CD8-positive, alpha-beta memory T cell (primary cell): ENCODE results near the gene PIEZO1. TPM values are rescaled to one million over a fixed set of nuclear protein-coding genes. Genes with fewer than 3 reads are reported as not detected.

Experiments used
- CTCF ChIA-PET: fragments of 350-600 bp; sonication (Branson Sonifier 250); formaldehyde crosslinking; loops from one replicate; lab custom pipeline; 2021; ENCODE audit warnings: antibody characterized with exemption; lab: Charles Lee
- POLR2A ChIA-PET: fragments of 350-600 bp; sonication (Branson Sonifier 250); formaldehyde crosslinking; loops from one replicate; lab custom pipeline; 2021; ENCODE audit warnings: antibody characterized with exemption; lab: Charles Lee
- DNase-seq, 5 donors: peaks; one replicate each; pipeline versions ENCODE4 v3.0.0 to v3.0.0-alpha.2; 2020 to 2022; ENCODE audit warnings: mixed read lengths in 1 of 5
- H3K27ac ChIP-seq: one replicate; pipeline ENCODE4 v1.7.0; 2013; ENCODE audit warnings: low read depth, mild to moderate bottlenecking, low read length, moderate library complexity
- H3K27me3 ChIP-seq: 2 replicates; pipeline ENCODE4 v1.7.0; 2013; ENCODE audit warnings: low read length, mild to moderate bottlenecking; ENCODE audit not compliant: insufficient read depth, poor library complexity, severe bottlenecking
- H3K36me3 ChIP-seq: 2 replicates; pipeline ENCODE4 v1.7.0; 2013; ENCODE audit warnings: mild to moderate bottlenecking, low read length, moderate library complexity; ENCODE audit not compliant: insufficient read depth
- H3K4me1 ChIP-seq: 2 replicates; pipeline ENCODE4 v1.7.0; 2013; ENCODE audit warnings: mild to moderate bottlenecking, low read length, moderate library complexity; ENCODE audit not compliant: insufficient read depth
- H3K4me3 ChIP-seq: 2 replicates; pipeline ENCODE4 v1.7.0; 2013; ENCODE audit warnings: mild to moderate bottlenecking, low read length
- H3K9me3 ChIP-seq: 2 replicates; pipeline ENCODE4 v1.7.0; 2013; ENCODE audit warnings: mild to moderate bottlenecking, low read length
- H3K27ac Mint-ChIP-seq, 8 donors: one replicate each; pipeline ENCODE4 v1.8.0; 2020 to 2021; ENCODE audit warnings: mixed read lengths in 8 of 8, mild to moderate bottlenecking in 6 of 8, inconsistent platforms in 3 of 8, moderate library complexity in 3 of 8
- H3K27me3 Mint-ChIP-seq, 2 donors: one replicate each; pipeline ENCODE4 v1.8.0; 2020 to 2021; ENCODE audit warnings: mixed read lengths in 2 of 2, mild to moderate bottlenecking in 1 of 2, moderate library complexity in 1 of 2
- H3K36me3 Mint-ChIP-seq, 3 donors: one replicate each; pipeline ENCODE4 v1.8.0; 2020 to 2021; ENCODE audit warnings: mixed read lengths in 3 of 3, inconsistent platforms in 1 of 3, mild to moderate bottlenecking in 1 of 3
- H3K4me1 Mint-ChIP-seq, 3 donors: one replicate each; pipeline ENCODE4 v1.8.0; 2020 to 2021; ENCODE audit warnings: mixed read lengths in 3 of 3, inconsistent platforms in 1 of 3, mild to moderate bottlenecking in 1 of 3
- H3K4me3 Mint-ChIP-seq, 7 donors: one replicate each; pipeline ENCODE4 v1.8.0; 2020 to 2021; ENCODE audit warnings: mixed read lengths in 7 of 7, mild to moderate bottlenecking in 6 of 7, moderate library complexity in 4 of 7, inconsistent platforms in 2 of 7
- H3K9me3 Mint-ChIP-seq, 5 donors: one replicate each; pipeline ENCODE4 v1.8.0; 2020 to 2022; ENCODE audit warnings: mixed read lengths in 5 of 5, mild to moderate bottlenecking in 3 of 5, moderate library complexity in 2 of 5, inconsistent platforms in 1 of 5
- polyA plus RNA-seq: library from polyadenylated mRNA; unstranded; fragments of 300-500 nt; fragmentation: Illumina TruSeq; gene quantifications from one replicate; pipeline ENCODE4 v1.2.3, GENCODE V29; 2021
- total RNA-seq, 2 experiments: library from RNA; stranded (reverse); gene quantifications; one replicate each; pipeline ENCODE4 v1.2.3, GENCODE V29; 2021

PIEZO1 gene
- total and polyA plus RNA-seq, 3 experiments from 2014 or later = 58.4 to 230 (median 215) TPM

- Mint-ChIP-seq H3K27ac (peak within 1 kb of the TSS; percentile 94 to 100 (median 99)), H3K4me1 (peaks cover 39 to 47% (median 42%) of the 10 kb centered on the region in 3 donors), H3K4me3 (peak within 1 kb of the TSS; percentile 94 to 97 (median 96)), H3K9me3 (no peaks in the 10 kb centered on the region), H3K27me3 (peaks cover 0 to 2% of the 10 kb centered on the region in 2 donors), H3K36me3 (peaks cover 0 to 37% (median 0%) of the 10 kb centered on the region in 3 donors)
- Histone ChIP-seq H3K27me3 (no peaks in the 10 kb centered on the region), H3K9me3 (no peaks in the 10 kb centered on the region), H3K27ac (peak within 1 kb of the TSS; percentile 93), H3K36me3 (no peaks in the 10 kb centered on the region), H3K4me3 (peak within 1 kb of the TSS; percentile 99), H3K4me1 (peaks cover 52% of the 10 kb centered on the region)
- DNase-seq = peak; percentile 90 to 94 (median 92)
- CTCF ChIA-PET = interaction anchor here (1.1 to 4.9 kb wide), 7 partner anchors 10 to 135 kb away, joined by 4 to 26 read pairs (median 4); no protein-coding TSS in a partner anchor
- POLR2A ChIA-PET = interaction anchor here (1.0 to 1.1 kb wide), 2 partner anchors 10 to 104 kb away, joined by 3 read pairs; no protein-coding TSS in a partner anchor
Measured at GRCh38 chr16:88706229-88706964, 78.6 kb downstream of the PIEZO1 start, which contains the start of the genes CTU2 and RNF166. Gene CTU2 (plus strand): TSS chr16:88706503. CDS start chr16:88706531, 28 bp downstream. Gene RNF166 (minus strand): TSS chr16:88706408. CDS start chr16:88706325, 83 bp downstream.

- CTCF ChIA-PET = interaction anchor here (0.7 to 4.9 kb wide), 4 partner anchors 21 to 136 kb away, joined by 3 to 26 read pairs (median 4); partner anchors contain the start of gene ZC3H18
- DNase-seq = no peak
Measured at GRCh38 chr16:88705801-88706228, 79.2 kb downstream of the PIEZO1 start.

GRCh38 chr16:88705076-88705684 lies 79.8 kb downstream of the PIEZO1 start:
- POLR2A ChIA-PET = interaction anchor here (0.6 to 1.3 kb wide), 5 partner anchors 24 to 76 kb away, joined by 3 to 6 read pairs (median 4); no protein-coding TSS in a partner anchor
- Mint-ChIP-seq H3K27ac (peak overlapping the region; percentile 94 to 100 (median 99)), H3K4me3 (peak overlapping the region; percentile 94 to 97 (median 96)), H3K27me3 (peaks cover 0 to 4% of the 10 kb centered on the region in 2 donors), H3K36me3 (peaks cover 0 to 46% (median 0%) of the 10 kb centered on the region in 3 donors), H3K9me3 (no peaks in the 10 kb centered on the region), H3K4me1 (peaks cover 42 to 51% (median 50%) of the 10 kb centered on the region in 3 donors)
- CTCF ChIA-PET = interaction anchor here (0.7 to 4.9 kb wide), 7 partner anchors 20 to 153 kb away, joined by 3 to 26 read pairs (median 3); partner anchors contain the start of gene ZC3H18
- DNase-seq = peak in 3 of 5 donors; percentile 51 to 68 (median 64)
- Histone ChIP-seq H3K27ac (peak overlapping the region; percentile 93), H3K4me3 (peak overlapping the region; percentile 97), H3K27me3 (no peaks in the 10 kb centered on the region), H3K36me3 (peaks cover 1% of the 10 kb centered on the region), H3K9me3 (no peaks in the 10 kb centered on the region), H3K4me1 (peaks cover 62% of the 10 kb centered on the region)

More at GRCh38 chr16:88705801-88706228, 79.2 kb downstream of the PIEZO1 start:
- Mint-ChIP-seq H3K27me3 (peaks cover 0 to 4% of the 10 kb centered on the region in 2 donors), H3K36me3 (peaks cover 0 to 41% (median 0%) of the 10 kb centered on the region in 3 donors), H3K4me3 (peak overlapping the region; percentile 94 to 97 (median 96)), H3K4me1 (peaks cover 39 to 48% (median 46%) of the 10 kb centered on the region in 3 donors), H3K27ac (peak overlapping the region; percentile 94 to 100 (median 99)), H3K9me3 (no peaks in the 10 kb centered on the region)
- Histone ChIP-seq H3K27ac (peak overlapping the region; percentile 93), H3K9me3 (no peaks in the 10 kb centered on the region), H3K4me3 (peak overlapping the region; percentile 99), H3K27me3 (no peaks in the 10 kb centered on the region), H3K4me1 (peaks cover 55% of the 10 kb centered on the region), H3K36me3 (no peaks in the 10 kb centered on the region)
- POLR2A ChIA-PET = interaction anchor here (1.0 to 1.3 kb wide), 3 partner anchors 24 to 69 kb away, joined by 3 to 6 read pairs (median 5); no protein-coding TSS in a partner anchor

- peak; percentile 71 to 90 (median 81) for DNase-seq
- ChIA-PET POLR2A (interaction anchor here (0.8 to 4.2 kb wide), 10 partner anchors 12 to 133 kb away, joined by 3 to 26 read pairs (median 3); partner anchors contain the start of gene ZC3H18), CTCF (interaction anchor here (0.8 to 5.9 kb wide), 8 partner anchors 19 to 84 kb away, joined by 3 to 29 read pairs (median 4); partner anchors contain the start of gene MVD)
- Histone ChIP-seq H3K27me3 (no peaks in the 10 kb centered on the region), H3K4me3 (peak overlapping the region; percentile 97), H3K36me3 (peaks cover 10% of the 10 kb centered on the region), H3K4me1 (peaks cover 76% of the 10 kb centered on the region), H3K27ac (peak overlapping the region; percentile 93), H3K9me3 (no peaks in the 10 kb centered on the region)
- peaks cover 0 to 4% of the 10 kb centered on the region in 2 donors for H3K27me3 Mint-ChIP-seq
- peaks cover 49 to 63% (median 57%) of the 10 kb centered on the region in 3 donors for H3K4me1 Mint-ChIP-seq
- peaks cover 0 to 58% (median 0%) of the 10 kb centered on the region in 3 donors for H3K36me3 Mint-ChIP-seq
- H3K4me3 Mint-ChIP-seq = peak overlapping the region; percentile 94 to 97 (median 96)
- no peaks in the 10 kb centered on the region for H3K9me3 Mint-ChIP-seq
- H3K27ac Mint-ChIP-seq = peak overlapping the region; percentile 94 to 100 (median 99)
Measured at GRCh38 chr16:88703486-88704309, 81.3 kb downstream of the PIEZO1 start.

GRCh38 chr16:88702371-88703210 lies 82.4 kb downstream of the PIEZO1 start:
- H3K9me3 ChIP-seq = no peaks in the 10 kb centered on the region
- peaks cover 0 to 70% (median 0%) of the 10 kb centered on the region in 3 donors for H3K36me3 Mint-ChIP-seq
- peaks cover 48 to 68% (median 62%) of the 10 kb centered on the region in 3 donors for H3K4me1 Mint-ChIP-seq
- H3K27me3 Mint-ChIP-seq = peaks cover 0 to 4% of the 10 kb centered on the region in 2 donors
- H3K4me1 ChIP-seq = peaks cover 87% of the 10 kb centered on the region
- H3K9me3 Mint-ChIP-seq = no peaks in the 10 kb centered on the region
- CTCF ChIA-PET = interaction anchor here (0.8 to 5.9 kb wide), 12 partner anchors 10 to 100 kb away, joined by 3 to 29 read pairs (median 4); partner anchors contain the start of genes CDT1 and MVD
- peak in 1 of 5 donors; percentile 46 for DNase-seq
- peak overlapping the region; percentile 94 to 97 (median 96) for H3K4me3 Mint-ChIP-seq
- H3K27me3 ChIP-seq = no peaks in the 10 kb centered on the region
- peaks cover 21% of the 10 kb centered on the region for H3K36me3 ChIP-seq
- H3K4me3 ChIP-seq = peak overlapping the region; percentile 97
- peak overlapping the region; percentile 93 for H3K27ac ChIP-seq
- peak overlapping the region; percentile 94 to 100 (median 99) for H3K27ac Mint-ChIP-seq
- POLR2A ChIA-PET = interaction anchor here (0.7 to 4.2 kb wide), 15 partner anchors 17 to 125 kb away, joined by 3 to 26 read pairs (median 4); partner anchors contain the start of genes CYBA, IL17C and MVD
